Measurements from ENCODE around the gene NLRC5. TPM values are rescaled to one million over a fixed set of nuclear protein-coding genes. Genes with fewer than 3 reads are reported as not detected.

Gene NLRC5
- total RNA-seq, 6 donors from 2014 or later: 29.2 to 361 (median 52.7) TPM

DNA sequence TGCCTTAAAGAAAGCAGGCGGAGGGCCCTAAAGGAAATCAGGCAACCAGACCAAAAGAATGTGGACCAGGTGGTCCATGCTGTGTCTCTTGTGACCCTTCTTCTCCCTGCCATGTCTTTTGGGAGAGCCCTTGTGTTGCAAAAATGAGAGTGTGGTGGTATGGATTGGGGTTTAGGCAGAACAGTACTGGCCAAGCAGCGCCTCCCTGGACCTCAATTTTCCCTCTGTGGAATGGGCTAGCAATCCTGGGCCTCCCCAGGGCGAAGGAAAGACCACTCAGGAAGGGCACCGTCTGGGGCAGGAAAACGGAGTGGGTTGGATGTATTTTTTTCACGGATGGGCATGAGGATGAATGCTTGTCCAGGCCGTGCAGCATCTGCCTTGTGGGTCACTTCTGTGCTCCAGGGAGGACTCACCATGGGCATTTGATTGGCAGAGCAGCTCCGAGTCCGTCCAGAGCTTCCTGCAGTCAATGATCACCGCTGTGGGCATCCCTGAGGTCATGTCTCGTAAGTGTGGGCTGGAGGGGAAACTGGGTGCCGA lies 7.6 kb upstream of the NLRC5 start:
- TF ChIP-seq, protein P1, sequence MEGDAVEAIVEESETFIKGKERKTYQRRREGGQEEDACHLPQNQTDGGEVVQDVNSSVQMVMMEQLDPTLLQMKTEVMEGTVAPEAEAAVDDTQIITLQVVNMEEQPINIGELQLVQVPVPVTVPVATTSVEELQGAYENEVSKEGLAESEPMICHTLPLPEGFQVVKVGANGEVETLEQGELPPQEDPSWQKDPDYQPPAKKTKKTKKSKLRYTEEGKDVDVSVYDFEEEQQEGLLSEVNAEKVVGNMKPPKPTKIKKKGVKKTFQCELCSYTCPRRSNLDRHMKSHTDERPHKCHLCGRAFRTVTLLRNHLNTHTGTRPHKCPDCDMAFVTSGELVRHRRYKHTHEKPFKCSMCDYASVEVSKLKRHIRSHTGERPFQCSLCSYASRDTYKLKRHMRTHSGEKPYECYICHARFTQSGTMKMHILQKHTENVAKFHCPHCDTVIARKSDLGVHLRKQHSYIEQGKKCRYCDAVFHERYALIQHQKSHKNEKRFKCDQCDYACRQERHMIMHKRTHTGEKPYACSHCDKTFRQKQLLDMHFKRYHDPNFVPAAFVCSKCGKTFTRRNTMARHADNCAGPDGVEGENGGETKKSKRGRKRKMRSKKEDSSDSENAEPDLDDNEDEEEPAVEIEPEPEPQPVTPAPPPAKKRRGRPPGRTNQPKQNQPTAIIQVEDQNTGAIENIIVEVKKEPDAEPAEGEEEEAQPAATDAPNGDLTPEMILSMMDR (IDR thresholded peaks at IDR 0.05): no peak
- no peak for TF ChIP-seq POLR2AphosphoS5 (IDR thresholded peaks at IDR 0.05)
- TF ChIP-seq POLR2A (IDR thresholded peaks at IDR 0.05): no peak
- TF ChIP-seq EP300 (IDR thresholded peaks at IDR 0.05): no peak
- Histone ChIP-seq H3K4me3 (no peak overlapping the region), H3K9me3 (no peaks in the 10 kb centered on the region), H3K4me1 (peaks cover 9 to 18% (median 12%) of the 10 kb centered on the region in 4 donors), H3K36me3 (no peaks in the 10 kb centered on the region), H3K27me3 (no peaks in the 10 kb centered on the region), H3K27ac (no peak overlapping the region)
- DNase-seq (no peak), ATAC-seq (ENCODE audit: low FRiP score in 2 of 2) (no peak)
- 87 to 95% methylated on average over 8 to 12 of the region's 12 CpGs for WGBS, 2 donors

DNA sequence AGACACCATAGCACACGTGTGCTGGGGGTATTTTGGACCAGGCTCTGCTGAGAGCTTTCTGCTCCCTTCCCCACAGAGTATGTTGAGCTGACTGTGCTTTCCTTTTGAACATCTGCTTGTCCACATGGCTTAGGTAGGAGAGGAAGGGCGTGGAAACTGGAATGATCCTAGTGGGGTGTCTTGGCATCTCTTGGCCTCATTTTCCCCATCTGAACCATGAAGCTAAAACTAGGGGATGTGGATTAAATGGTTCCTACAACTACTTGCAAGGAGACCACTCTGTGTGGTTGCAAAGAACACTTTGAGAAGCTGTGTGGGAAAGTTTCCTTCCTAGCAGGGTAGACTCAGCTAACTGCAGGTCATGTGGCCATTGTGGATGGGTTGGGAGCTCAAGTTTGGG lies 6.7 kb upstream of the NLRC5 start:
- ATAC-seq (ENCODE audit: low FRiP score in 2 of 2): no peak
- H3K9me3 ChIP-seq: no peaks in the 10 kb centered on the region
- no peaks in the 10 kb centered on the region for H3K36me3 ChIP-seq
- H3K4me3 ChIP-seq: no peak overlapping the region
- 98 to 100% methylated on average over 2 of the region's 2 CpGs for WGBS, 2 donors
- H3K4me1 ChIP-seq: peaks cover 13 to 18% (median 15%) of the 10 kb centered on the region in 4 donors
- H3K27ac ChIP-seq: no peak overlapping the region
- no peak for DNase-seq
- no peaks in the 10 kb centered on the region for H3K27me3 ChIP-seq
- TF ChIP-seq POLR2A (IDR thresholded peaks at IDR 0.05) (no peak), POLR2AphosphoS5 (IDR thresholded peaks at IDR 0.05) (no peak), EP300 (IDR thresholded peaks at IDR 0.05) (no peak)
- TF ChIP-seq, protein P1 (IDR thresholded peaks at IDR 0.05): no peak

DNA sequence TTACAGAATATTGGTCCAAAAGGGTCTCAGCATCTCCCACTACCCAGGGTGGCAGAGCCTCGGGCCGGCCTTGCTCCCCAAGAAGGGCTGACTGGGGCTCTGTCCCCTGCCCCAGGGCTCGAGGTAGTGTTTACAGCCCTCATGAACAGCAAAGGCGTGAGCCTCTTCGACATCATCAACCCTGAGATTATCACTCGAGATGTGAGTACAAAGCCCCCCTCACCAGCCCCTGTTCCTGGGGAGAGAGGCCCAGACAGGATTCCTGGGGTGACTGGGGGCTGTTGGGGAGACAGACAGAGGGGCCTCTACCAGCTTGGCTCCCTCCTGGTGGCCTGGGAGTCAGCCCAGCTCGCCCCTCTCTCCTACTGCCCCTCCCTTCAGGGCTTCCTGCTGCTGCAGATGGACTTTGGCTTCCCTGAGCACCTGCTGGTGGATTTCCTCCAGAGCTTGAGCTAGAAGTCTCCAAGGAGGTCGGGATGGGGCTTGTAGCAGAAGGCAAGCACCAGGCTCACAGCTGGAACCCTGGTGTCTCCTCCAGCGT lies 6.1 kb upstream of the NLRC5 start:
- no peaks in the 10 kb centered on the region for H3K36me3 ChIP-seq
- H3K4me1 ChIP-seq: peaks cover 14 to 23% (median 21%) of the 10 kb centered on the region in 4 donors
- H3K27ac ChIP-seq: peak overlapping the region in 1 of 4 donors; percentile 28
- TF ChIP-seq POLR2A (IDR thresholded peaks at IDR 0.05): no peak
- TF ChIP-seq POLR2AphosphoS5 (IDR thresholded peaks at IDR 0.05): no peak
- TF ChIP-seq, protein P1 (IDR thresholded peaks at IDR 0.05): no peak
- no peak for TF ChIP-seq EP300 (IDR thresholded peaks at IDR 0.05)
- no peaks in the 10 kb centered on the region for H3K9me3 ChIP-seq
- no peak overlapping the region for H3K4me3 ChIP-seq
- DNase-seq: no peak
- ATAC-seq (ENCODE audit: low FRiP score in 2 of 2): no peak
- WGBS, 2 donors: 81 to 84% methylated on average over 8 to 9 of the region's 9 CpGs
- no peaks in the 10 kb centered on the region for H3K27me3 ChIP-seq

DNA sequence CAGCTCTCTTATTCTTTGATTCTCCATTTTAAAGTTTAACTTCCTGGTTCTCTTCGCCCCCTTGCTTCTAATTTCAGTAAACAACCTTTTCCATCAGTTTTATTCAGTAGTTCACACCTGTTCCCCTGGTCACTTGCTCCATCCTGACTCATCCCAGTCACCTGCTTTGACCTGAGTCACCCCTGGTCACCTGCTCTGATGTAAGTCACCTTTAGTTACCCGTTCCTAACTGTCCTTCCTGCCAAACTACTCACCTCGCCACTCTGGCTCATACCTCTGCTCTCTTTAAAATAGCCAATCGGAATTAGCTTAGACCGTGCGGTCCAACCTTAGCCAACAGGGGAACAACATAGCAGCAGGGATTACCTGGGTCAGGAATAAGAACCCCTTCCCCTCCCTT lies 4.7 kb upstream of the NLRC5 start:
- DNase-seq (peak in 1 of 2 donors; percentile 59), ATAC-seq (ENCODE audit: low FRiP score in 2 of 2) (no peak)
- Histone ChIP-seq H3K36me3 (no peaks in the 10 kb centered on the region), H3K27ac (no peak overlapping the region), H3K4me3 (no peak overlapping the region), H3K4me1 (peaks cover 19 to 32% (median 30%) of the 10 kb centered on the region in 4 donors), H3K27me3 (no peaks in the 10 kb centered on the region), H3K9me3 (no peaks in the 10 kb centered on the region)
- TF ChIP-seq EP300 (IDR thresholded peaks at IDR 0.05) (no peak), POLR2AphosphoS5 (IDR thresholded peaks at IDR 0.05) (no peak), POLR2A (IDR thresholded peaks at IDR 0.05) (no peak)
- WGBS, 2 donors: 81 to 86% methylated on average over 6 of the region's 6 CpGs

DNA sequence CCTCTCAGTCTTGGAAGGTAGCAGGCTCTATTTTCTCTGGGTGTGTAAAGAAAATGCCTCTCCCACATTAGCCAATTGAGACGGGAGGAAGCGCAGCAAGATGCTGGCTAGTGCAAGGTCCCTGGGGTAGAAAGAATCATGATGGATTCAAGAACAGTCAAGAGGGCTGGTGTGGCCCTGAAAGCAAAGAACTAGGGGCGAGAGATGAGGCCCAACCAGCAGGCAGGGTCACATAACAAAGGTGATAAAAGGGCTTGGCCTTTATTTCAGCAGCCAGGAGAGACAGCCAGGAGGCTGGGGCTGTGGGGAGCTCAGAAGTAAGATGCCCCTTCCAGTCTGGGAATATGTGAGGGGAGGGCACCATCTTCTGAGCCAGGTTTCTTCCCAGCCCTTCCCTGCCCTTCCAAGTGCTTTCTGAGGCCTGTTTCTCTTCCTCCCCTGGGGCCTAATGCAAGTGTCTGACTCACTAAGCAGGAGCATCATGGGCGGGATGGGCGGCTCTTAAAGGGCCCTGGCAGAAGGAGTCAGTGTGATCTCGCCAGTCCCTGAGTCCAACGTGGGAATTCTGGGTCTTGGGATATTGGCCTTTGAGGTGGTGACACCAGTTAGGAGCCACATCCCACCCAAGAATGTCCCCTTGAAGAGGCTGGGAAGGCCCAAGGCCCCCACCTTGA lies 3.9 kb upstream of the NLRC5 start:
- Histone ChIP-seq H3K27ac (peak overlapping the region in 3 of 4 donors; percentile 1 to 50 (median 4)), H3K4me1 (peaks cover 19 to 39% (median 31%) of the 10 kb centered on the region in 4 donors), H3K27me3 (no peaks in the 10 kb centered on the region), H3K9me3 (no peaks in the 10 kb centered on the region), H3K36me3 (no peaks in the 10 kb centered on the region), H3K4me3 (no peak overlapping the region)
- 76 to 82% methylated on average over 5 to 7 of the region's 7 CpGs for WGBS, 2 donors
- DNase-seq (peak in 1 of 2 donors; percentile 55), ATAC-seq (ENCODE audit: low FRiP score in 2 of 2) (peak in 1 of 2 donors; percentile 76)
- TF ChIP-seq POLR2A (IDR thresholded peaks at IDR 0.05) (no peak), POLR2AphosphoS5 (IDR thresholded peaks at IDR 0.05) (peak in 1 of 2 donors; percentile 9), EP300 (IDR thresholded peaks at IDR 0.05) (no peak)
- TF ChIP-seq, protein P1 (IDR thresholded peaks at IDR 0.05): no peak
